ACHN (cell line): ENCODE results near the gene CREBL2.
A peak's percentile ranks its signal among the peaks of the same experiment; 100 is the strongest.
"Not testable (repeated sequence)": the region's sequence is repeated elsewhere in the genome, so short reads cannot be mapped to it uniquely, and the experiment has no call there.

Experiments
- DNase-seq: peaks from one replicate; pipeline ENCODE4 v3.0.0-alpha.2; 2015
- in situ Hi-C: cut with HindIII; loops from 2 replicates; pipeline ENCODE4 v1.10.0; 2017; ENCODE audit warnings: low sequenced_read_pairs, low pct_ligation_motif_present, low pct_unique_long_range_greater_than_20kb

CREBL2 gene

DNA sequence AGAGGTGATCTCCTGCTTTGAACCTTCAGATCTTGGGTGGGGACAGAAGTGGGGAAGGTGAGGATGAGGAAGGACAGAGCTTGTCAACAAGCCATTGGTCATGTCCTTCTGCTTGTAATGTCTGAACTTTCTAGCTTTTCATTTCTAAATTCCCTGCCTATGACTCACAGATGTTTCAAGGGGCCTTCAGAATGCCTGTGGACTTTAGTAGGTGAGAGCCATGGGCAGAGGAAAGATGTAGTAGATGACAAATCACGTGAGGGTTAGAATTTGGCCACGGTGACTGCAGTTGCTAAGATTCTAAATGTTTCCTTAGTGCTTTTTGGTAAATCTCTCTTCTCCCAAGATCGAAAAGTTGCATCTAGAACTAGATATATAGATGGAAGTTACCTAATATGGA, 18.7 kb upstream of the CREBL2 start:
- DNase-seq, result peak; percentile 57
- in situ Hi-C loops, result no loop called here

- DNase-seq, in situ Hi-C loops: not testable (repeated sequence)
These were observed 15.7 kb upstream of the CREBL2 start for GRCh38 chr12:12595929-12596328.

DNA sequence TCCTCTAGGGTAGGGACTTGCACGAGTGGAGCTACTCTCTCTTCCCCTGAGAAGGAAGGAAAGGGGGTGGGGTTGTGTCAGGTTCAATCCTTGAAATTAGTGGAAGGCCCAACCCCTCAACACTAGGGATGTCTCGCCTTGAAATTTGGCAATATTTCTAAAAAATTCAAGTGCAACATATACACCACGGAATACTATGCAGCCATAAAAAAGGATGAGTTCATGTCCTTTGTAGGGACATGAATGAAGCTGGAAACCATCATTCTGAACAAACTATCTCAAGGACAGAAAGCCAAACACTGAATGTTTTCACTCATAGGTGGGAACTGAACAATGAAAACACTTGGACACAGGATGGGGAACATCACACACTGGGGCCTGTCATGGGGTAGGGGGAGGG, 15.1 kb upstream of the CREBL2 start:
- in situ Hi-C loops, DNase-seq: not testable (repeated sequence)

DNA sequence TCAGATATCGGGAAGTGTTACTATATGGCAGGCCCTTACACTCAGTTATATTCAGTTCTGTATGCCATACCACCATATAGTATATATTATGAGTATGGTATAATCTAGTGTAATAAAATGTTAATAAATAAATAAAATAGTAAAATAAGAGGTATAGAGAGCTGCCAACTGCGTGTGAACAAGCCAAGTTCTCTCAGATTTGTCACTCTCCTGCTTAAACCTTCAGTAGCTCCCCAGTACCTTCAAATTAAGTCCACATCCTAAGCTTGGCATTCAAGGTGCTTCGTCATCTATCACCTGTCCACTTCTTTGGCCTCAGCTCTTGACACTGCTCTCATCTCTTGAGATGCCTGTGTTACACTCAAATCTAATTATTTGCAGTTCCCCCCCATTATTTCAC, 12.8 kb upstream of the CREBL2 start:
- DNase-seq, result no peak
- in situ Hi-C loops, result no loop called here

GRCh38 chr12:12599750-12600643, 11.7 kb upstream of the CREBL2 start:
- in situ Hi-C loops, result no loop called here
- DNase-seq, result no peak

DNA sequence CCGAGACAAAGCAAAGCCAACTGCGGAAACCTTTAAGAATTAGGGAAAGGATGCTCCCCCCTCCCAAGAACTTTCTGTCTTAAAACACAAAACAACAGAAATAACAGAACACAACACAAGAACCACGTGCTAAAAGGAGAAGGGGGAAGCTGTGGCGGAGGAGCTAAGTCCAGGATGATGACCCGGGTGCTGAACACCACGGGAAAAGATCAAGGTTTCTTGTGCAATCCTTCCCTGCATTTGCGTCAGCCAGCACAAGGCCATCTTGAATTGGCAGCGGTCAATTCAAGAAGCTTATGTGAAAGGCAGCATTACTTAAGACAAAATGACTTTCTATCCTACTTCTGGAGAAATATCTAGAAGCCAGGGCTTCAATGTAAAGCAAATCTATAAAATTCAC, 11.0 kb upstream of the CREBL2 start:
- in situ Hi-C loops, result no loop called here
- no peak for DNase-seq

- no peak for DNase-seq
- in situ Hi-C loops, result no loop called here
These were observed 6.9 kb upstream of the CREBL2 start for GRCh38 chr12:12604740-12605139.

DNA sequence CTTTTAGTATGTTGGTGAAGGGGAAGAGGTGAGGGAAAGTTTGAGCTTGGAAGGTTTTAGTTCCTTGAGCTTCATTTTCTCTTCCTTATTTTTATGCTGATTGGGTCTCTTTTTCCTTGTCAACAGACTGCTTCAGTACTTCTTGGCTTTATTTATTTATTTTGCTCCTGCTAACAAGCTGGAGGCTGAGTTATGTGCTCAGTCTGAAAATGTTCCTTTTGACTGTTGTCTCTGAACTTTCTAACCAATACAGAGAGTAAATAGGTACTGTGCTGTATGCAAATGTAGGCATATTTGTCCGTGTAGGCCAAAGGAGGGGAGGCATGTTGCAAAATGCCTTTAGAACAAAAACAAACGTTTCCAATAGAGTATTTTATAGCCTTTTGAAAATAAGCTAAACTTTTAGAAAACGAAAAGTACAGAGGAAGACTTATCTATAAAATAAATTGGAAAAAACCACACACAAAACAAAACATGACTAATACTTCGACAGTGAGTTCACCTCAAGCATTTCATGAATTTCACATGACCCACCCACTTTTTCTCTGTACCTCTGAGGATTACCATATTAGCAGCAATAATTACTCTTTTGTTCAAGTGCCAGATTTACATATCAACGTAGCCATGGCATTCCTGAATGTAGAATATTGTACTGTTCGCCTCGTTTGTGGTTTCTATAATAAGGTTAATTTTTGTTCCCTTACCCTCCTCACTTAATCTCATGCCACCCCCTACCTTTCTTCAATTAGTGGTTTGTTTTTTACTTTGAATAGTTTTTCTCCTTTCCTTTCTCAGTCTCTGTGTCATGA, 4.7 kb upstream of the CREBL2 start:
- in situ Hi-C loops, result no loop called here
- DNase-seq, result no peak

- peak; percentile 11 for DNase-seq
- in situ Hi-C loops, result no loop called here
These were observed 3.1 kb upstream of the CREBL2 start for GRCh38 chr12:12608557-12608957.

- in situ Hi-C loops, result no loop called here
These were observed 2.0 kb upstream of the CREBL2 start for GRCh38 chr12:12609692-12610091.

GRCh38 chr12:12610711-12611110, 965 bp upstream of the CREBL2 start:
- in situ Hi-C loops, result no loop called here
- no peak for DNase-seq

More at GRCh38 chr12:12609692-12610091, 2.0 kb upstream of the CREBL2 start:
- DNase-seq, result no peak

- DNase-seq, result peak; percentile 70
- in situ Hi-C loops, result no loop called here
These were observed 682 bp downstream of the CREBL2 start for GRCh38 chr12:12612358-12612757.

- in situ Hi-C loops, result no loop called here
- no peak for DNase-seq
These were observed 1.7 kb downstream of the CREBL2 start for GRCh38 chr12:12613344-12613743.

DNA sequence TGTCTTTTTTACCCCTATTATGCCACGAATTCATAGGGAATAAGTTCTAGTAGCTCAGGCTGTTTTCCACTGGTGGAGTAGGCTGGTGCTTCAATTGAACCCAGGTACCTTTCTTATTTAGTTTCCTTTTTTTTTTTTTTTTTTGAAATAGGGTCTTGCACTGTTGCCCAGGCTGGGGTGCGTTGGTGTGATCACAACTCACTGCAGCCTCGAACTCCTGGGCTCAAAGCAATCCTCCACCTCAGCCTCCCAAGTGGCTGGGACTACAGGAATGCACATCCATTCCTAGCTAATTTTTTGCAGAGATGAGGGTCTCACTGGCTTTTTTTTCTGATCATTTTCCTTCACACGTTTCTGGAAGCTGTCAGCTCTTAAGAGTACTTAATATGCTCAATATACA, 2.7 kb downstream of the CREBL2 start:
- DNase-seq, result no peak
- in situ Hi-C loops, result no loop called here

- in situ Hi-C loops, result no loop called here
- no peak for DNase-seq
These were observed 5.0 kb downstream of the CREBL2 start for GRCh38 chr12:12616512-12617310.

- DNase-seq, in situ Hi-C loops: not testable (repeated sequence)
These were observed 6.4 kb downstream of the CREBL2 start for GRCh38 chr12:12618064-12618463.

DNA sequence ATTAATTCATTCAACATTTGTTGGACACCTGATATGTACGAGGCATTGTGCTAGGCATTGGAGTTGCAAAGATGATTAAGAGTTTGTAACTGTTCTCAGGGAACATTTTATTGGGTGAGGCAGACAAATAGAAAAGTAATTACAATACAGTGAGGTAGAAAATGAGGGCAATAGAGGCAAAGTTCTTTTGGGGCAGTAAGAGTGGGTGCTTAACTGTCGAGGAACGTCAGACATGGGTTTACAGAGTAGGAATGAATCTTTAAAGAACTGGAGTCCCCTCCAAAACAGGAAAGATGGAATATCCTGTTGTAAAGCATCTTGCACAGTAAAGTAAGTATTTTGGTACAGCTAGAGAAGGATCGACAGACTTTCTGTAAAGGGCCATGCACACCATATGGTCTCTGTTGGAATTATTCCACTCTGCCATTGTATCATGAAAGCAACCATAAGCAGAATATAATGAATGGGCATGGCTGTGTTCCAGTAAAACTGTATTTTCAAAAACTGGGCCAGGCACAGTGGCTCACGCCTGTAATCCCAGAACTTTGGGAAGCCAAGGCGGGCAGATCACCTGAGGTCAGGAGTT, 9.1 kb downstream of the CREBL2 start:
- in situ Hi-C loops, result no loop called here

GRCh38 chr12:12622418-12622817, 10.7 kb downstream of the CREBL2 start:
- in situ Hi-C loops, result no loop called here
- DNase-seq, result no peak

More for the DNA sequence above, 9.1 kb downstream of the CREBL2 start:
- DNase-seq, result no peak
